ENCODE results near the gene ADPRS.

The ADPRS gene

DNA sequence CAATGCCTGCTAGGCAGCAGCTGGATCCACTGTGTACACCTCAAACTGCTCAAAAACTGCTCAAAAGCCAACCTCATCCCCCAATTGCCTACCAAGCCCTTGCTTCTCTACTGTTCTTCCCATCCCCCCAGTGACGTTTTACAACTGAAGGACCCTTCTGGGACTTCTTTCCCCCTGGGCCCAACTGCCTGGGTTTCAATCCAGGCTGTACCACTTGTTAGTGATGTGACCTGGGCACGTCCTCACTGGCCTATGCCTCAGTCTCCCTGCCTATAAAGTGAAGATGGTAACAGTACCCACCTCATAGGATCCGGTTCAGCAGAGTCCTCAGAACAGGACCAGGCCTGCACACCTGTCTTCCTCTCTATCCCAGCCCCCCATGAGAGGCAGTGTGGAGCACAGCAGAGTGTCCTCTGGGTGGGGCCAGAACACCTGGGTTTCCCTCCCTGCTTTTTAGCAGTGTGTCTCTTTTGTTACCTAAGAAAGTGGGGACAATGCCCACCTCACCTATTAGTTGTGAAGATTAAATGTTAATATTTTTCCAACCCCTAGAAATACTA lies 6.7 kb upstream of the ADPRS start:
- no peak overlapping the region for H3K27ac ChIP-seq (ENCODE audit: low read depth, low read length)
- H3K27me3 ChIP-seq (ENCODE audit: control insufficient read depth, insufficient read depth, low read length) = peaks cover 2% of the 10 kb centered on the region
- no peaks in the 10 kb centered on the region for H3K4me1 ChIP-seq (ENCODE audit: control insufficient read depth, insufficient read depth, low read length)
- H3K9ac ChIP-seq (ENCODE audit: low read length) = no peak overlapping the region
- no peaks in the 10 kb centered on the region for H3K36me3 ChIP-seq (ENCODE audit: control insufficient read depth, insufficient read depth, low read length)
- H3K4me3 ChIP-seq (ENCODE audit: low read length) = no peak overlapping the region

GRCh38 chr1:36083219-36083618 lies 5.5 kb upstream of the ADPRS start:
- no peaks in the 10 kb centered on the region for H3K36me3 ChIP-seq (ENCODE audit: control insufficient read depth, insufficient read depth, low read length)
- H3K27ac ChIP-seq (ENCODE audit: low read depth, low read length) = no peak overlapping the region
- no peak overlapping the region for H3K4me3 ChIP-seq (ENCODE audit: low read length)
- H3K4me1 ChIP-seq (ENCODE audit: control insufficient read depth, insufficient read depth, low read length) = no peaks in the 10 kb centered on the region
- H3K27me3 ChIP-seq (ENCODE audit: control insufficient read depth, insufficient read depth, low read length) = peaks cover 2% of the 10 kb centered on the region
- no peak overlapping the region for H3K9ac ChIP-seq (ENCODE audit: low read length)

DNA sequence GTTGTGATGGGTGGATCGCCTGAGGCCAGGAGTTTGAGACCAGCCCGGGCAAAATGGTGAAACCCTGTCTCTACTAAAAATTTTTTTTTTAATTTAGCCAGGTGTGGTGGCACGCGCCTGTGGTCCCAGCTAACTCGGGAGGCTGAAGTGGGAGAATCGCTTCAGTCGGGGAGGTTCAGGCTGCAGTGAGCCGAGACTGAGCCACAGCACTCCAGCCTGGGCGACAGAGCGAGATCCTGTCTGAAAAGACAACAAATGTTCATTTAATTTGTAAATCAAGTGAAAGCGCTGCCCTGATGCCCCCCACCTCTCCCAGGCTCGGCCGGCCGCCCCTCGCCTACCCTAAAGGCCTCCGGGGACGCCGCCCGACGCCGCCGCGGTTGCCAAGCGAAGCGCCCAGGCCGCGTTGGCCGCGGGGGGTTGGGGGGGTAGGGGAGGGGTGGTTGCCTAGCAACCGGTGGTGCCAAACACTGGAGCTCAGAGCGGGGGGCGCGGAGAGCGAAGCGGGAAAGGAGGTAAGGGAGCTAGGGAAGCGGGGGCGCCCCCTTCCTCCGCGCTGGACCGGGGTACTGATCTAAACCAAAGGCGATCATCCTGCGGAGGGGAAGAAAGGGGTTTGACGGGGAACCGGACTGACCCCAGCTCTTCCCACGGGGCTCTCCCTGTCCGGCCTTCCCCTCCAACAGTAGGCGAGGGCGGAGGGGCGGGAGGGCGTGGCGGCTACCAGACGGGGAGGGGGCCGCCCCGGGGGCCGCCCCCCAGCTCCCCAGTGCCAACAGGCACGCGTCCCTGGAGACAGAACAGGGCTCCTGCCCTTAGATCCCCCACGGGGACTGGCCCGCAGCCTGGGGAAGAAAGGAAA lies 4.8 kb upstream of the ADPRS start, which contains the start of gene TEKT2:
Gene TEKT2 (plus strand): TSS at position 460 of the 862 bp plus-strand sequence. CDS start 828 bp downstream, outside the sequence.
- H3K9ac ChIP-seq (ENCODE audit: low read length) = no peak within 1 kb of the TSS
- H3K36me3 ChIP-seq (ENCODE audit: control insufficient read depth, insufficient read depth, low read length) = no peaks in the 10 kb centered on the region
- H3K4me3 ChIP-seq (ENCODE audit: low read length) = peak within 1 kb of the TSS; percentile 51
- H3K4me1 ChIP-seq (ENCODE audit: control insufficient read depth, insufficient read depth, low read length) = no peaks in the 10 kb centered on the region
- H3K27ac ChIP-seq (ENCODE audit: low read depth, low read length) = no peak within 1 kb of the TSS
- H3K27me3 ChIP-seq (ENCODE audit: control insufficient read depth, insufficient read depth, low read length) = peaks cover 2% of the 10 kb centered on the region

- Histone ChIP-seq H3K27ac (ENCODE audit: low read depth, low read length) (no peak overlapping the region), H3K9ac (ENCODE audit: low read length) (no peak overlapping the region), H3K36me3 (ENCODE audit: control insufficient read depth, insufficient read depth, low read length) (no peaks in the 10 kb centered on the region), H3K27me3 (ENCODE audit: control insufficient read depth, insufficient read depth, low read length) (peaks cover 2% of the 10 kb centered on the region), H3K4me3 (ENCODE audit: low read length) (peak overlapping the region; percentile 51), H3K4me1 (ENCODE audit: control insufficient read depth, insufficient read depth, low read length) (no peaks in the 10 kb centered on the region)
Measured at GRCh38 chr1:36084497-36085115, 4.1 kb upstream of the ADPRS start.

DNA sequence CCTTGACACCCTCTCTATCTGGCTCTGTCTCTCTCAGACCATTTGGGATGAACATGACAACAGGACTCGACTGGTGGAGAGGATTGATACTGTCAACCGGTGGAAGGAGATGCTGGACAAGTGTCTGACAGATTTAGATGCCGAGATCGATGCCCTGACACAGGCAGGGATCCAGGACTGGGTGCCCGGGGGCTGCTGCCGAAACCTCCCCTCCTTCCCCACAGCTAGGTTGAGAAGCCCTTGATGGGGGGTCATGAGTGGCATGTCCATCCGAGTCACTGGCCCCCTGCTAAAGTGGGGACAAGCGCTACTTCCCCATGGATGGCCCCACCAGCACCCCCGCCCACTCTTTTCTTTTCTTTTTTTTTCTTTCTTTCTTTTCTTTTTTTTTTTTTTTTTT lies 3.6 kb upstream of the ADPRS start:
- no peak overlapping the region for H3K4me3 ChIP-seq (ENCODE audit: low read length)
- no peak overlapping the region for H3K9ac ChIP-seq (ENCODE audit: low read length)
- no peak overlapping the region for H3K27ac ChIP-seq (ENCODE audit: low read depth, low read length)
- H3K4me1 ChIP-seq (ENCODE audit: control insufficient read depth, insufficient read depth, low read length) = no peaks in the 10 kb centered on the region
- no peaks in the 10 kb centered on the region for H3K36me3 ChIP-seq (ENCODE audit: control insufficient read depth, insufficient read depth, low read length)
- H3K27me3 ChIP-seq (ENCODE audit: control insufficient read depth, insufficient read depth, low read length) = peaks cover 2% of the 10 kb centered on the region

- Histone ChIP-seq H3K27me3 (ENCODE audit: control insufficient read depth, insufficient read depth, low read length) (peaks cover 2% of the 10 kb centered on the region), H3K4me3 (ENCODE audit: low read length) (no peak overlapping the region), H3K9ac (ENCODE audit: low read length) (no peak overlapping the region), H3K27ac (ENCODE audit: low read depth, low read length) (no peak overlapping the region), H3K4me1 (ENCODE audit: control insufficient read depth, insufficient read depth, low read length) (no peaks in the 10 kb centered on the region), H3K36me3 (ENCODE audit: control insufficient read depth, insufficient read depth, low read length) (no peaks in the 10 kb centered on the region)
Measured at GRCh38 chr1:36085686-36086526, 2.8 kb upstream of the ADPRS start.

DNA sequence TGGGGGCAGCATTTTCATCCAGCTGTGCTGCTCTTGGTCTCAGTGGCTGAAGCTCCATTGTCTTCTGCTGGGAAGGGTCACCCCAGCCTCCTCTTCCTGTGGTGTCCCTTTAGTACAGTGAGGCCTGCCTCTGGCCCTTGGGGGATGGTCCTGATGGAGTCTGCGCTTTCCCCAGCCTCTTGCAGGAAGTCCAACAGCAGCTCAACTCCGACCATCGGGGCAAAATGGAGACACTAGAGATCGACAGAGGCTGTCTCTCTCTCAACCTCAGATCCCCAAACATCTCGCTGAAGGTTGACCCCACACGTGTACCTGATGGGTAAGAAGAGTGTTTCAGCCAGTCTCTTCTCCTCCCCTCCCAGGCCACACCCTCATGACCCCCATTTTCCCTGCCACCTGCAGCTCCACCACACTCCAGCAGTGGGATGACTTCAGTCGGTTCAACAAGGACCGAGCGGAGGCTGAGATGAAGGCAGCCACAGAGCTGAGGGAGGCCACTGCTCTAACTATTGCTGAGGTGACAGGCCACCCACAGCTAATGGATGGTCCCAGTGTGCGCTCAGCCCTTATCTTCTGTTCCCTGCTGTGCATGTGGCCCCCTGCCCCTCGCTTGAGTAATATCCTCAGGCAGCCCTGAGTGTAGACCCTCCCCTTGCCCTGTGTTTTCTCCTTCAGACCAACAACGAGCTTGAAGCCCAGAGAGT lies 2.0 kb upstream of the ADPRS start:
- Histone ChIP-seq H3K36me3 (ENCODE audit: control insufficient read depth, insufficient read depth, low read length) (no peaks in the 10 kb centered on the region), H3K4me1 (ENCODE audit: control insufficient read depth, insufficient read depth, low read length) (no peaks in the 10 kb centered on the region), H3K9ac (ENCODE audit: low read length) (no peak overlapping the region), H3K4me3 (ENCODE audit: low read length) (no peak overlapping the region), H3K27me3 (ENCODE audit: control insufficient read depth, insufficient read depth, low read length) (peaks cover 2% of the 10 kb centered on the region), H3K27ac (ENCODE audit: low read depth, low read length) (no peak overlapping the region)

DNA sequence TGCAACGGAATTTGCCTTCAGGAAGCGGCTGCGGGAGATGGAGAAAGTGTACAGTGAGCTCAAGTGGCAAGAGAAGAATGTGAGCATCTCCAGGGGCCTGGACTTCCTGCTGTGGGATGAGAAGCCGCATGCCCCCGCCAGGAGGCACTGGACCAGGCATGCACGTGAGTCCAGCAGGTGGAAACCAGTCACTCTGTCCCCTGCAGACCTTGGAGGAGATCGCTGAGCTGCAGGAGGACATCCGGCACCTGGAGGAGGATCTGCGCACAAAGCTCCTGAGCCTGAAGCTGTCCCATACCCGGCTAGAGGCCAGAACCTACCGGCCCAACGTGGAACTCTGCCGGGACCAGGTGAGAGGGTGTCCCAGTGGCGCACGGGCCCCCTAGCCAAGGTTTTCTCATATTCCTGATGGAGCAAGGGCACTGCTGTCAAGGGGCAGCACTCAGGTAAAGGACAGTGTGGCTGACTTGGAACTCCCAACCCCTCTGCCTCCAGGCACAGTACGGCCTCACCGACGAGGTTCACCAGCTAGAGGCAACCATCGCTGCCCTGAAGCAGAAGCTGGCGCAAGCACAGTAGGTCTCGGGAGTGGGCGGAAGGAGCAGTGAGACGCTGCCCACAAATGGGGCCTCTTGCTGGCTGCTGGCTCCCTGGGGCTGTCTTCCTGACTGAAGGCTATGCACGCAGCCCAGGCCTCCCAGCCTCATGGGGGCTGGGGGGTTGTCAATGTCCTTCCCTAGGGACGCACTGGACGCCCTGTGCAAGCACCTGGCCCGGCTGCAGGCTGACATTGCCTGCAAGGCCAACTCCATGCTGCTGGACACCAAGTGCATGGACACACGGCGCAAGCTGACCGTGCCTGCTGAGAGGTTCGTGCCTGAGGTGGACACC lies 1.2 kb upstream of the ADPRS start:
- Histone ChIP-seq H3K36me3 (ENCODE audit: control insufficient read depth, insufficient read depth, low read length) (peaks cover 6% of the 10 kb centered on the region), H3K4me1 (ENCODE audit: control insufficient read depth, insufficient read depth, low read length) (no peaks in the 10 kb centered on the region), H3K4me3 (ENCODE audit: low read length) (no peak overlapping the region), H3K27me3 (ENCODE audit: control insufficient read depth, insufficient read depth, low read length) (no peaks in the 10 kb centered on the region), H3K9ac (ENCODE audit: low read length) (no peak overlapping the region), H3K27ac (ENCODE audit: low read depth, low read length) (no peak overlapping the region)

DNA sequence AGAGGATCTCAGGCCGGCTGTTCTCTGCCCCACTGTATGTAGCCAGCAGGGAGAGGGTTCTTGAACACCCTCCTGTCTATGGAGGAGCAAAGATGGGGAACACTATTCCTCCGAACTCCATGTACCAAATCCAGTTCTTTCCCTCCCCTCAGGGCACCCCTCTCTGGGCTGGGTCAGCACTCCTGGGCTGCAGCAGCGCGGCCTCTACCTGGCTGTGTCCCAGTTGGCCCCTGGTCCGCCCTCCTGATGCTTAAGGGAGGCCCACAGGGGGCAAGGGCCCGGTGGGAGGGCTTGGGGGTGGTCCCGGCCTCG lies 471 bp upstream of the ADPRS start:
- H3K9ac ChIP-seq (ENCODE audit: low read length) = no peak overlapping the region
- H3K27me3 ChIP-seq (ENCODE audit: control insufficient read depth, insufficient read depth, low read length) = no peaks in the 10 kb centered on the region
- H3K4me1 ChIP-seq (ENCODE audit: control insufficient read depth, insufficient read depth, low read length) = no peaks in the 10 kb centered on the region
- H3K27ac ChIP-seq (ENCODE audit: low read depth, low read length) = peak overlapping the region; percentile 85
- peaks cover 14% of the 10 kb centered on the region for H3K36me3 ChIP-seq (ENCODE audit: control insufficient read depth, insufficient read depth, low read length)
- peak overlapping the region; percentile 86 for H3K4me3 ChIP-seq (ENCODE audit: low read length)

DNA sequence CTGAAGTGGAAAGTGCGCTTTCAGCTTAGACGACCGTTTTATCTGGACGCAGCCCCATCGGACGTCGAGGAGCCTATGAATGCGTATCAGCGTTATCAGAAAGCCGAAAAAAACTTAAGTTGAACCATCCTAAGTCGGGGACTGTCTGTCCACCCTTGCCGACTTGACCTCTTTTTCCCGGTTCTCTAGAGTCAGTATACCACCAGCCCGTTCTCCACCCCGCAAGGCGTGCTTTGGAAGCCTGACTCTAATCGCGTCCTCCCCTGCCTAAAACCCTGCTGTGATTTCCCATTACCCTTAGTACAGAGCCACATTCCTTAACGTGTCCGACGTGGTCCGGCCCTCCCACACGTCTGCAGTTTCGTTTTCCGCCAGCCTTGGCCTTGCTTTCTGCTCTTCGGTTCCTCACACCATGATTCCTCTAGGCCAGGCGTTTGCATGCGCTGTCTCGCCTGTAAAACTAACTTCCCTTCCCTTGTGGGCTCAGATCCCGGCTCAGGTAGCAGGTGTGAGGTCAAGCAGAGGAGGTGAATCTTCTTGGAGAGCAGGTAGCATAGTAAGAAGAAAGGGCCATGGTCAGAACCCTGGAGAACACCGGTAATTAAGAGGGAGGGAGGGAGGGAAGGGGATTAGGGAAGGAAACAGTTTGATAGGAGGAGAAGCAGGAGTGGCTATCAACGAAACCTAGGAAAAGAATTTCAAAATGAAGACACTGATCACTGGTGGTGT lies 865 bp downstream of the ADPRS start:
- no peaks in the 10 kb centered on the region for H3K27me3 ChIP-seq (ENCODE audit: control insufficient read depth, insufficient read depth, low read length)
- H3K4me3 ChIP-seq (ENCODE audit: low read length) = peak overlapping the region; percentile 86
- peak overlapping the region; percentile 64 for H3K9ac ChIP-seq (ENCODE audit: low read length)
- peak overlapping the region; percentile 85 for H3K27ac ChIP-seq (ENCODE audit: low read depth, low read length)
- H3K4me1 ChIP-seq (ENCODE audit: control insufficient read depth, insufficient read depth, low read length) = no peaks in the 10 kb centered on the region
- peaks cover 21% of the 10 kb centered on the region for H3K36me3 ChIP-seq (ENCODE audit: control insufficient read depth, insufficient read depth, low read length)

DNA sequence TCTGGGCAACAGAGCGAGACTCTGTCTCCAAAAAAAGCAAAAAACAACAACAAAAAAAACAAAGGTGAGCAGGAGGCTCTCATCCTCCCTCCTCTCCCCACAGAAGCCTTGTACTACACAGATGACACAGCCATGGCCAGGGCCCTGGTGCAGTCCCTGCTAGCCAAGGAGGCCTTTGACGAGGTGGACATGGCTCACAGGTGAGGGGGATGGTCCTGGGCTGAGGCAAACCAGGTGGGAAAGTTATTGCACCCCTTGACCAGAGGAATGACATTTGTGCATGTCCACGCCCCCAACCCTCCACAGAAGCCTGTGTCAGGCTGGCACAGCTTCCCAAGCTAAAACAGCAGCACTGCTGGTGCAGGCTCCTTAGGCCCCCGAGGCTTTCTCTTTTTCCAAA lies 2.4 kb downstream of the ADPRS start:
- H3K27me3 ChIP-seq (ENCODE audit: control insufficient read depth, insufficient read depth, low read length) = no peaks in the 10 kb centered on the region
- no peak overlapping the region for H3K27ac ChIP-seq (ENCODE audit: low read depth, low read length)
- H3K36me3 ChIP-seq (ENCODE audit: control insufficient read depth, insufficient read depth, low read length) = peaks cover 24% of the 10 kb centered on the region
- H3K4me3 ChIP-seq (ENCODE audit: low read length) = no peak overlapping the region
- no peaks in the 10 kb centered on the region for H3K4me1 ChIP-seq (ENCODE audit: control insufficient read depth, insufficient read depth, low read length)
- H3K9ac ChIP-seq (ENCODE audit: low read length) = no peak overlapping the region
